Suprapubic skin (tissue), 4 donors: ENCODE measurements around the gene POLG.

Experiments used
- CTCF ChIP-seq, 2 donors: fragments of 200-600 bp in 1 of 2; fragments of 450-650 bp in 1 of 2; sonication (generic) in 1 of 2; IDR thresholded peaks; one replicate each; pipeline ENCODE4 v1.5.1; 2016 to 2019; ENCODE audit warnings: antibody characterized with exemption in 2 of 2, mild to moderate bottlenecking in 1 of 2, moderate library complexity in 1 of 2
- POLR2A ChIP-seq, 2 donors: fragments of 450-650 bp; IDR thresholded peaks; one replicate each; pipeline ENCODE4 v1.6.1; 2017; ENCODE audit warnings: antibody characterized with exemption in 2 of 2, mild to moderate bottlenecking in 2 of 2, moderate library complexity in 2 of 2
- POLR2AphosphoS5 ChIP-seq, 3 donors: sonication (generic); formaldehyde crosslinking; IDR thresholded peaks; one replicate each; pipeline ENCODE4 v1.6.1; 2017; ENCODE audit warnings: antibody characterized with exemption in 3 of 3

GRCh38 chr15:89379251-89379695 is 44.6 kb upstream of the POLG start:
- no peak for TF ChIP-seq CTCF (IDR thresholded peaks at IDR 0.05)
- no peak for TF ChIP-seq POLR2AphosphoS5 (IDR thresholded peaks at IDR 0.05)
- no peak for TF ChIP-seq POLR2A (IDR thresholded peaks at IDR 0.05)
